ENCODE data around the gene FAM169A.

- TF ChIP-seq CTCF (IDR thresholded peaks at IDR 0.05) (no peak), ZFP36 (IDR thresholded peaks at IDR 0.05; ENCODE audit: borderline replicate concordance, partially characterized antibody) (no peak), EP300 (IDR thresholded peaks at IDR 0.05) (no peak), POLR2A (IDR thresholded peaks at IDR 0.05; ENCODE audit: low read length) (no peak), NR3C1 (IDR thresholded peaks at IDR 0.05) (no peak), RCOR1 (IDR thresholded peaks at IDR 0.05; ENCODE audit: low read depth, low read length) (no peak), ESRRA (IDR thresholded peaks at IDR 0.05; ENCODE audit: borderline replicate concordance, low read length) (no peak)
Observed at GRCh38 chr5:74765929-74766328, 100.3 kb downstream of the FAM169A start.

Measured in A549 (cell line).